ENCODE data around the gene DYRK2.
A peak's percentile ranks its signal among the peaks of the same experiment; 100 is the strongest.

DYRK2 gene

GRCh38 chr12:67633708-67634107 lies 14.8 kb upstream of the DYRK2 start:
- Histone ChIP-seq H3K9me3 (replicated peaks in 1 of 2; ENCODE audit: control insufficient read depth in 2 of 2, insufficient read depth in 1 of 2, low read depth in 1 of 2, low read length in 2 of 2) (no peaks in the 10 kb centered on the region), H4K91ac (ENCODE audit: low read depth, low read length, poor library complexity) (no peak overlapping the region), H3K27me3 (ENCODE audit: control insufficient read depth in 3 of 3, insufficient read depth in 3 of 3, low read depth in 1 of 3, low read length in 3 of 3) (no peaks in the 10 kb centered on the region), H3K79me1 (ENCODE audit: low read depth, low read length) (no peaks in the 10 kb centered on the region), H2BK12ac (ENCODE audit: low read length) (no peak overlapping the region), H2BK5ac (ENCODE audit: low read length) (no peak overlapping the region), H3K4me2 (ENCODE audit: insufficient read depth, low read length, poor library complexity, severe bottlenecking) (no peak overlapping the region), H3K18ac (ENCODE audit: low read length) (no peak overlapping the region), H3K14ac (ENCODE audit: low read length) (no peak overlapping the region), H4K8ac (ENCODE audit: low read depth, low read length) (no peak overlapping the region), H2AK5ac (ENCODE audit: low read depth, low read length) (no peak overlapping the region), H3K4ac (ENCODE audit: low read length) (no peak overlapping the region), H3K27ac (replicated peaks; ENCODE audit: low read length) (no peak overlapping the region), H3K9ac (ENCODE audit: low read depth, low read length, poor library complexity) (no peak overlapping the region), H3K23ac (ENCODE audit: low read depth, low read length, poor library complexity) (no peak overlapping the region), H3K4me3 (ENCODE audit: low read length in 2 of 2) (no peak overlapping the region), H2BK15ac (ENCODE audit: low read length) (no peak overlapping the region), H3K4me1 (ENCODE audit: control insufficient read depth in 2 of 2, insufficient read depth in 1 of 2, low read depth in 1 of 2, low read length in 2 of 2) (peaks cover 7 to 15% of the 10 kb centered on the region in 2 donors), H2AFZ (ENCODE audit: low read length) (no peak overlapping the region), H2BK120ac (ENCODE audit: low read depth, low read length) (no peak overlapping the region), H3K36me3 (replicated peaks in 1 of 2; ENCODE audit: control insufficient read depth in 2 of 2, insufficient read depth in 2 of 2, low read length in 2 of 2) (no peaks in the 10 kb centered on the region)
- no peak for DNase-seq (ENCODE audit: low spot score)
- no CpG with 5 or more reads among the region's 2 CpGs for WGBS, 2 donors (ENCODE audit: extremely low coverage in 2 of 2, insufficient read length in 2 of 2, insufficient replicate concordance in 1 of 2)

GRCh38 chr12:67634303-67634761 lies 14.2 kb upstream of the DYRK2 start:
- Histone ChIP-seq H2BK5ac (ENCODE audit: low read length) (no peak overlapping the region), H3K27ac (replicated peaks; ENCODE audit: low read length) (no peak overlapping the region), H3K36me3 (replicated peaks in 1 of 2; ENCODE audit: control insufficient read depth in 2 of 2, insufficient read depth in 2 of 2, low read length in 2 of 2) (no peaks in the 10 kb centered on the region), H2BK12ac (ENCODE audit: low read length) (no peak overlapping the region), H3K9ac (ENCODE audit: low read depth, low read length, poor library complexity) (no peak overlapping the region), H3K18ac (ENCODE audit: low read length) (no peak overlapping the region), H3K4me2 (ENCODE audit: insufficient read depth, low read length, poor library complexity, severe bottlenecking) (no peak overlapping the region), H3K4me3 (ENCODE audit: low read length in 2 of 2) (no peak overlapping the region), H2BK15ac (ENCODE audit: low read length) (no peak overlapping the region), H2BK120ac (ENCODE audit: low read depth, low read length) (no peak overlapping the region), H3K4ac (ENCODE audit: low read length) (no peak overlapping the region), H4K91ac (ENCODE audit: low read depth, low read length, poor library complexity) (no peak overlapping the region), H2AFZ (ENCODE audit: low read length) (peak overlapping the region; percentile 21), H4K8ac (ENCODE audit: low read depth, low read length) (no peak overlapping the region), H3K14ac (ENCODE audit: low read length) (no peak overlapping the region), H3K23ac (ENCODE audit: low read depth, low read length, poor library complexity) (no peak overlapping the region), H3K27me3 (ENCODE audit: control insufficient read depth in 3 of 3, insufficient read depth in 3 of 3, low read depth in 1 of 3, low read length in 3 of 3) (no peaks in the 10 kb centered on the region), H2AK5ac (ENCODE audit: low read depth, low read length) (no peak overlapping the region), H3K4me1 (ENCODE audit: control insufficient read depth in 2 of 2, insufficient read depth in 1 of 2, low read depth in 1 of 2, low read length in 2 of 2) (peaks cover 7 to 15% of the 10 kb centered on the region in 2 donors), H3K79me1 (ENCODE audit: low read depth, low read length) (no peaks in the 10 kb centered on the region), H3K9me3 (replicated peaks in 1 of 2; ENCODE audit: control insufficient read depth in 2 of 2, insufficient read depth in 1 of 2, low read depth in 1 of 2, low read length in 2 of 2) (no peaks in the 10 kb centered on the region)
- DNase-seq (ENCODE audit: low spot score) = no peak

DNA sequence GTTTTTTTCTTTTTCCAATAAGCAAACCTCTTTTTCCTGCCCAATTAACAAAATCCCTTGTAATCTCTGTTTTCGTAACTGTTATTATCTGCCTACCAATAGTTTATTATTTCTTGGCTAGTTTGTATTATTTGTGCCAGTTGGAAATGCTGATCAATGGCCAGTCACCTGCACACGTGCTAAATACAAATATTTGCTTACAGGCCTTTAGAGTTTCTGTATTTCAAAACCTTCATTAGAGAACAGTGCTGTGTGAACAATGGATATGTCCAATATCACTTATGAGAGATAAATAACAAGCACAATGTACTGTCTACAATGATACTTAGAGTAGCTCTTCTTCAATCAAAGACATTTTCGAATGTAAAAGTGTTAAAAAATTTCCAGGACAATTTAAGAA lies 10.8 kb upstream of the DYRK2 start:
- Histone ChIP-seq H2BK12ac (ENCODE audit: low read length) (no peak overlapping the region), H3K27me3 (ENCODE audit: control insufficient read depth in 3 of 3, insufficient read depth in 3 of 3, low read depth in 1 of 3, low read length in 3 of 3) (no peaks in the 10 kb centered on the region), H3K18ac (ENCODE audit: low read length) (no peak overlapping the region)

GRCh38 chr12:67638694-67639093 lies 9.9 kb upstream of the DYRK2 start:
- H3K4me3 ChIP-seq (ENCODE audit: low read length in 2 of 2) = no peak overlapping the region
- H3K4me1 ChIP-seq (ENCODE audit: control insufficient read depth in 2 of 2, insufficient read depth in 1 of 2, low read depth in 1 of 2, low read length in 2 of 2) = peaks cover 0 to 2% of the 10 kb centered on the region in 2 donors
- no peak overlapping the region for H3K18ac ChIP-seq (ENCODE audit: low read length)
- H3K27me3 ChIP-seq (ENCODE audit: control insufficient read depth in 3 of 3, insufficient read depth in 3 of 3, low read depth in 1 of 3, low read length in 3 of 3) = no peaks in the 10 kb centered on the region
- no peak overlapping the region for H2AFZ ChIP-seq (ENCODE audit: low read length)
- H4K91ac ChIP-seq (ENCODE audit: low read depth, low read length, poor library complexity) = no peak overlapping the region
- no peaks in the 10 kb centered on the region for H3K79me1 ChIP-seq (ENCODE audit: low read depth, low read length)
- no peak overlapping the region for H4K8ac ChIP-seq (ENCODE audit: low read depth, low read length)
- no peak overlapping the region for H2BK120ac ChIP-seq (ENCODE audit: low read depth, low read length)
- H3K14ac ChIP-seq (ENCODE audit: low read length) = no peak overlapping the region
- no CpG with 5 or more reads among the region's 1 CpG for WGBS, 2 donors (ENCODE audit: extremely low coverage in 2 of 2, insufficient read length in 2 of 2, insufficient replicate concordance in 1 of 2)
- no peak overlapping the region for H3K4ac ChIP-seq (ENCODE audit: low read length)
- no peak overlapping the region for H2BK15ac ChIP-seq (ENCODE audit: low read length)
- H3K27ac ChIP-seq (replicated peaks; ENCODE audit: low read length) = no peak overlapping the region
- H3K36me3 ChIP-seq (replicated peaks in 1 of 2; ENCODE audit: control insufficient read depth in 2 of 2, insufficient read depth in 2 of 2, low read length in 2 of 2) = no peaks in the 10 kb centered on the region
- no peak overlapping the region for H2BK5ac ChIP-seq (ENCODE audit: low read length)
- H3K23ac ChIP-seq (ENCODE audit: low read depth, low read length, poor library complexity) = no peak overlapping the region
- no peaks in the 10 kb centered on the region for H3K9me3 ChIP-seq (replicated peaks in 1 of 2; ENCODE audit: control insufficient read depth in 2 of 2, insufficient read depth in 1 of 2, low read depth in 1 of 2, low read length in 2 of 2)
- no peak overlapping the region for H2AK5ac ChIP-seq (ENCODE audit: low read depth, low read length)
- no peak overlapping the region for H2BK12ac ChIP-seq (ENCODE audit: low read length)
- no peak overlapping the region for H3K9ac ChIP-seq (ENCODE audit: low read depth, low read length, poor library complexity)
- no peak for DNase-seq (ENCODE audit: low spot score)
- H3K4me2 ChIP-seq (ENCODE audit: insufficient read depth, low read length, poor library complexity, severe bottlenecking) = no peak overlapping the region

More for the DNA sequence above, 10.8 kb upstream of the DYRK2 start:
- no peak overlapping the region for H3K4me2 ChIP-seq (ENCODE audit: insufficient read depth, low read length, poor library complexity, severe bottlenecking)
- no peak overlapping the region for H3K4ac ChIP-seq (ENCODE audit: low read length)
- H3K27ac ChIP-seq (replicated peaks; ENCODE audit: low read length) = no peak overlapping the region
- no peak overlapping the region for H2AK5ac ChIP-seq (ENCODE audit: low read depth, low read length)
- H3K14ac ChIP-seq (ENCODE audit: low read length) = no peak overlapping the region
- no peak overlapping the region for H4K91ac ChIP-seq (ENCODE audit: low read depth, low read length, poor library complexity)
- H2BK120ac ChIP-seq (ENCODE audit: low read depth, low read length) = no peak overlapping the region
- no peak overlapping the region for H3K4me3 ChIP-seq (ENCODE audit: low read length in 2 of 2)
- H3K36me3 ChIP-seq (replicated peaks in 1 of 2; ENCODE audit: control insufficient read depth in 2 of 2, insufficient read depth in 2 of 2, low read length in 2 of 2) = no peaks in the 10 kb centered on the region
- H2AFZ ChIP-seq (ENCODE audit: low read length) = no peak overlapping the region
- H3K9me3 ChIP-seq (replicated peaks in 1 of 2; ENCODE audit: control insufficient read depth in 2 of 2, insufficient read depth in 1 of 2, low read depth in 1 of 2, low read length in 2 of 2) = no peaks in the 10 kb centered on the region
- DNase-seq (ENCODE audit: low spot score) = no peak
- no peak overlapping the region for H4K8ac ChIP-seq (ENCODE audit: low read depth, low read length)
- H3K23ac ChIP-seq (ENCODE audit: low read depth, low read length, poor library complexity) = no peak overlapping the region
- no peak overlapping the region for H2BK5ac ChIP-seq (ENCODE audit: low read length)
- no peak overlapping the region for H2BK15ac ChIP-seq (ENCODE audit: low read length)
- no peaks in the 10 kb centered on the region for H3K79me1 ChIP-seq (ENCODE audit: low read depth, low read length)
- WGBS, 2 donors (ENCODE audit: extremely low coverage in 2 of 2, insufficient read length in 2 of 2, insufficient replicate concordance in 1 of 2) = no CpG with 5 or more reads among the region's 3 CpGs
- H3K9ac ChIP-seq (ENCODE audit: low read depth, low read length, poor library complexity) = no peak overlapping the region
- peaks cover under 1 to 2% of the 10 kb centered on the region in 2 donors for H3K4me1 ChIP-seq (ENCODE audit: control insufficient read depth in 2 of 2, insufficient read depth in 1 of 2, low read depth in 1 of 2, low read length in 2 of 2)
